NCI-H146 treated with DMSO at 0.1 percent for 48 hours (cell line): ENCODE measurements around the gene PBRM1.
A peak's percentile ranks its signal among the peaks of the same experiment; 100 is the strongest.

Experiments used
- DNase-seq: peaks from one replicate; lab custom pipeline; 2025; ENCODE audit not compliant: unreplicated experiment; lab: John Stamatoyannopoulos, UW

The PBRM1 gene

GRCh38 chr3:52512727-52513126 lies 173.0 kb downstream of the PBRM1 start:
- DNase-seq, result no peak

- DNase-seq, result no peak
Observed at GRCh38 chr3:52512105-52512504, 173.6 kb downstream of the PBRM1 start.

GRCh38 chr3:52511509-52511908 lies 174.2 kb downstream of the PBRM1 start:
- no peak for DNase-seq

- no peak for DNase-seq
Observed at GRCh38 chr3:52509753-52510328, 175.9 kb downstream of the PBRM1 start.

- DNase-seq, result no peak
Observed at GRCh38 chr3:52507359-52507758, 178.4 kb downstream of the PBRM1 start.

- DNase-seq, result no peak
Observed at GRCh38 chr3:52506266-52506966, 179.3 kb downstream of the PBRM1 start.

GRCh38 chr3:52504977-52505376 lies 180.7 kb downstream of the PBRM1 start:
- DNase-seq, result no peak

- DNase-seq, result peak; percentile 64
Observed at GRCh38 chr3:52503788-52504424, 181.8 kb downstream of the PBRM1 start.

GRCh38 chr3:52502808-52503350 lies 182.8 kb downstream of the PBRM1 start:
- DNase-seq, result no peak

- no peak for DNase-seq
Observed at GRCh38 chr3:52502001-52502400, 183.7 kb downstream of the PBRM1 start.

GRCh38 chr3:52501046-52501445 lies 184.7 kb downstream of the PBRM1 start:
- DNase-seq, result no peak

GRCh38 chr3:52498137-52499054 lies 187.3 kb downstream of the PBRM1 start:
- no peak for DNase-seq

- DNase-seq, result no peak
Observed at GRCh38 chr3:52495777-52496602, 189.7 kb downstream of the PBRM1 start.
